ENCODE data around the gene TCF19.

TCF19 gene

DNA sequence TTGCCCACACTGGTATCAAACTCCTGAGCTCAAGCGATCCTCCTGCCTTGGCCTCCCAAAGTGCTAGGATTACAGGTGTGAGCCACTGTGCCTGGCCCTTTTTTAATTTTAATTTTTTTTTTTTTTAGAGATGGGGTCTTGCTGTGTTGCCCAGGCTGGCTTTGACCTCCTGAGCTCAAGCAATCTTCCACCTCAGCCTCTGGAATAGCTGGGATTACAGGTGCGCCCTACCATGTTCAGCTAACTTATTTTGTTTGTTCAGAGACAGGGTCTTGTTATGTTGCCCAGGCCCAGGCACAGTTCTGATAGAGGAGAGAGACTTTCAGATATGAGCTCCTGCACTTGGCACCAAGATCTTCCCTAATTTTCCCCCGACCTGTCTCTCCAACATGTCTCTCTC, 27.6 kb upstream of the TCF19 start:
- no peak for TF ChIP-seq CTCF (IDR thresholded peaks at IDR 0.05; ENCODE audit: insufficient read depth, low read depth, low read length, missing control alignments)
- no peak overlapping the region for H3K4me3 ChIP-seq (ENCODE audit: low read length)
- no peak for DNase-seq (ENCODE audit: low read depth)

DNA sequence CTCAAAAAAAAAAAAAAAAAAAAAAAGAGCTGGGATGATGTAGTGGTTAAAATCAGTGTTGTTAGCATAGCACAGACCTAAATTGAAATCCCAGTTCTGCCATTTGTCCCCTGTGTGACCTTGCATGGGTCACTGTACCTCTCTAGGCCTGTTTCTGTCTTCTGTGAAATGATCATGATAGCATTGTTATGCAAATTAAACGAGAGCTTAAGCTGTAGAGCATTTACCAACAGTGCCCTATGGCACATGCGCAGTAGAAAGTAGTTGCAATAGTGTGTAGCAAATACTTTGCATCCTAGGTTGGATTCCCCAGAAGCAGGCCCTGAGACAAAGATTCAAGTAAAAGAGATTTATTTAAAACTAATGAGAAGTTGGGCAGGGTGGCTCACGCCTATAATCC, 26.8 kb upstream of the TCF19 start:
- H3K4me3 ChIP-seq (ENCODE audit: low read length), result no peak overlapping the region
- TF ChIP-seq CTCF (IDR thresholded peaks at IDR 0.05; ENCODE audit: insufficient read depth, low read depth, low read length, missing control alignments), result no peak
- DNase-seq (ENCODE audit: low read depth), result no peak

- no peak overlapping the region for H3K4me3 ChIP-seq (ENCODE audit: low read length)
- no peak for DNase-seq (ENCODE audit: low read depth)
- TF ChIP-seq CTCF (IDR thresholded peaks at IDR 0.05; ENCODE audit: insufficient read depth, low read depth, low read length, missing control alignments), result no peak
These were observed 25.6 kb upstream of the TCF19 start for GRCh38 chr6:31132806-31133205.

GRCh38 chr6:31135710-31136109, 22.7 kb upstream of the TCF19 start:
- no peak for TF ChIP-seq CTCF (IDR thresholded peaks at IDR 0.05; ENCODE audit: insufficient read depth, low read depth, low read length, missing control alignments)
- no peak for DNase-seq (ENCODE audit: low read depth)
- no peak overlapping the region for H3K4me3 ChIP-seq (ENCODE audit: low read length)

- DNase-seq (ENCODE audit: low read depth), result peak; percentile 58
- no peak for TF ChIP-seq CTCF (IDR thresholded peaks at IDR 0.05; ENCODE audit: insufficient read depth, low read depth, low read length, missing control alignments)
- H3K4me3 ChIP-seq (ENCODE audit: low read length), result no peak within 1 kb of the TSS
These were observed 19.4 kb upstream of the TCF19 start, which contains the start of gene PSORS1C2 for GRCh38 chr6:31138982-31139381. PSORS1C2 (minus strand) TSS chr6:31139066; CDS start chr6:31139026, 40 bp downstream.

GRCh38 chr6:31139599-31139998, 18.8 kb upstream of the TCF19 start:
- no peak overlapping the region for H3K4me3 ChIP-seq (ENCODE audit: low read length)
- TF ChIP-seq CTCF (IDR thresholded peaks at IDR 0.05; ENCODE audit: insufficient read depth, low read depth, low read length, missing control alignments), result no peak
- no peak for DNase-seq (ENCODE audit: low read depth)

GRCh38 chr6:31140643-31141042, 17.7 kb upstream of the TCF19 start:
- no peak for TF ChIP-seq CTCF (IDR thresholded peaks at IDR 0.05; ENCODE audit: insufficient read depth, low read depth, low read length, missing control alignments)

More at GRCh38 chr6:31140643-31141042, 17.7 kb upstream of the TCF19 start:
- no peak for DNase-seq (ENCODE audit: low read depth)
- H3K4me3 ChIP-seq (ENCODE audit: low read length), result no peak overlapping the region
